HCT116 (cell line): ENCODE measurements around the gene KNDC1. TPM values are rescaled to one million over a fixed set of nuclear protein-coding genes. Genes with fewer than 3 reads are reported as not detected.

Experiments
- ATAC-seq: fragments of 200-7000 bp; cut with Tn5 transposase; 2 replicates; pipeline ENCODE4 v1.9.1; 2020; ENCODE audit warnings: mild to moderate bottlenecking, moderate library complexity
- BruUV-seq: library from RNA; stranded (reverse); fragments of 400-500 nt; replicated peaks from 2 replicates; lab custom pipeline; 2021; lab: Mats Ljungman, UMichigan
- CTCF ChIA-PET: fragments of 300-600 bp; sonication (Branson Sonifier 250); formaldehyde crosslinking; loops from one replicate; lab custom pipeline; 2021; ENCODE audit warnings: antibody characterized with exemption; lab: Charles Lee
- POLR2A ChIA-PET: fragments of 300-600, 350-600 bp; sonication (Branson Sonifier 250); formaldehyde crosslinking; loops from one replicate; lab custom pipeline; 2021; ENCODE audit warnings: antibody characterized with exemption; lab: Charles Lee
- RAD21 ChIA-PET, 2 experiments: fragments of 300-600 bp; sonication (Branson Sonifier 250); formaldehyde crosslinking; loops; one replicate each; lab custom pipeline; 2023; ENCODE audit warnings: low total read pairs in 2 of 2; ENCODE audit not compliant: uncharacterized antibody in 2 of 2, unreplicated experiment in 2 of 2, low non-redundant PET in 1 of 2; lab: Charles Lee
- DNase-seq: peaks from one replicate; pipeline ENCODE4 v3.0.0-alpha.2; 2010; ENCODE audit warnings: low read depth, low spot score
- H2AFZ ChIP-seq: fragments of 200-600 bp; shearing (Covaris generic), sonication (generic); 2 replicates; pipeline ENCODE4 v1.6.1; 2017; ENCODE audit warnings: low read depth, mixed run types, mixed read lengths, antibody characterized with exemption, low read length; ENCODE audit not compliant: poor library complexity, severe bottlenecking
- H3K27ac ChIP-seq: 2 replicates; pipeline ENCODE4 v1.5.1; 2012; ENCODE audit warnings: low read depth, low read length
- H3K27me3 ChIP-seq: fragments of 200-600 bp; sonication (generic); 2 replicates; pipeline ENCODE4 v1.6.1; 2016; ENCODE audit warnings: mixed run types, low read length, mixed read lengths; ENCODE audit not compliant: insufficient read depth
- H3K36me3 ChIP-seq, 2 experiments: fragments of 200-500 bp in 1 of 2; fragments of 200-600 bp in 1 of 2; sonication (Bioruptor generic) in 1 of 2; sonication (generic) in 1 of 2; 2 replicates each; pipeline versions ENCODE4 v1.5.1 to v1.6.1; 2014 to 2016; ENCODE audit warnings: low read length in 2 of 2, inconsistent platforms in 1 of 2, mixed read lengths in 1 of 2, mixed run types in 1 of 2; ENCODE audit not compliant: insufficient read depth in 2 of 2, control insufficient read depth in 1 of 2
- H3K4me1 ChIP-seq, 2 experiments: fragments of 200-600 bp in 1 of 2; sonication (generic) in 1 of 2; 2 replicates each; pipeline versions ENCODE4 v1.5.1 to v1.6.1; 2012 to 2017; ENCODE audit warnings: low read length in 2 of 2, inconsistent platforms in 1 of 2, mild to moderate bottlenecking in 1 of 2, mixed read lengths in 1 of 2, mixed run types in 1 of 2, moderate library complexity in 1 of 2; ENCODE audit not compliant: insufficient read depth in 2 of 2, control insufficient read depth in 1 of 2
- H3K4me2 ChIP-seq: fragments of 200-600 bp; sonication (generic); 2 replicates; pipeline ENCODE4 v1.6.1; 2017; ENCODE audit warnings: mixed run types, low read length, mixed read lengths
- H3K4me3 ChIP-seq, 2 experiments: fragments of 200-600 bp in 1 of 2; sonication (generic) in 1 of 2; replicated peaks in 1 of 2; 2 replicates each; pipeline ENCODE4 v1.5.1; 2011 to 2016; ENCODE audit warnings: low read length in 2 of 2, control low read depth in 1 of 2, low read depth in 1 of 2, mild to moderate bottlenecking in 1 of 2, mixed read lengths in 1 of 2, mixed run types in 1 of 2
- H3K79me2 ChIP-seq: fragments of 200-600 bp; sonication (generic); 2 replicates; pipeline ENCODE4 v1.6.1; 2017; ENCODE audit warnings: mild to moderate bottlenecking, mixed run types, low read length, moderate library complexity, mixed read lengths; ENCODE audit not compliant: insufficient read depth
- H3K9ac ChIP-seq: fragments of 200-600 bp; sonication (generic); 2 replicates; pipeline ENCODE4 v1.6.1; 2016; ENCODE audit warnings: low read length, mixed read lengths
- H3K9me2 ChIP-seq: fragments of 200-600 bp; sonication (generic), shearing (Covaris generic); 2 replicates; pipeline ENCODE4 v1.6.1; 2017; ENCODE audit warnings: mixed run types, mild to moderate bottlenecking, moderate library complexity; ENCODE audit not compliant: insufficient read depth
- H3K9me3 ChIP-seq, 2 experiments: fragments of 200-500 bp in 1 of 2; fragments of 200-600 bp in 1 of 2; sonication (Bioruptor generic) in 1 of 2; sonication (generic) in 1 of 2; 2 replicates each; pipeline ENCODE4 v1.6.1; 2014 to 2017; ENCODE audit warnings: low read length in 2 of 2, mixed read lengths in 2 of 2, inconsistent platforms in 1 of 2, low read depth in 1 of 2, mild to moderate bottlenecking in 1 of 2, mixed run types in 1 of 2, moderate library complexity in 1 of 2; ENCODE audit not compliant: control insufficient read depth in 1 of 2, insufficient read depth in 1 of 2
- H4K20me1 ChIP-seq: fragments of 200-600 bp; sonication (generic), shearing (Covaris generic); 2 replicates; pipeline ENCODE4 v1.6.1; 2017; ENCODE audit warnings: mixed run types, mild to moderate bottlenecking, moderate library complexity; ENCODE audit not compliant: insufficient read depth
- ATF3 ChIP-seq: IDR thresholded peaks from 2 replicates; pipeline ENCODE4 v1.6.1; 2012
- CEBPB ChIP-seq: IDR thresholded peaks from 2 replicates; pipeline ENCODE4 v1.6.1; 2012; ENCODE audit warnings: low read depth
- CTCF ChIP-seq, 3 experiments: fragments of 200-600 bp in 1 of 3; sonication (generic) in 1 of 3; IDR thresholded peaks in 2 of 3; conservative IDR thresholded peaks in 1 of 3; 2 replicates each; pipeline ENCODE4 v1.5.1; 2012 to 2017; ENCODE audit warnings: low read depth in 2 of 3, low read length in 2 of 3, antibody characterized with exemption in 1 of 3, borderline replicate concordance in 1 of 3, control low read depth in 1 of 3, mild to moderate bottlenecking in 1 of 3, mixed read lengths in 1 of 3, mixed run types in 1 of 3, moderate library complexity in 1 of 3; ENCODE audit not compliant: insufficient read depth in 1 of 3
- ELF1 ChIP-seq: IDR thresholded peaks from 2 replicates; pipeline ENCODE4 v1.6.1; 2012; ENCODE audit warnings: low read depth, borderline replicate concordance
- EZH2 ChIP-seq: fragments of 200-600 bp; sonication (generic); IDR thresholded peaks from 2 replicates; pipeline ENCODE4 v1.6.1; 2017; ENCODE audit warnings: antibody characterized with exemption, mixed run types
- MAX ChIP-seq: IDR thresholded peaks from 2 replicates; pipeline ENCODE4 v1.6.1; 2012
- POLR2A ChIP-seq: IDR thresholded peaks from 2 replicates; pipeline ENCODE4 v1.7.0; 2011; ENCODE audit warnings: borderline replicate concordance; ENCODE audit not compliant: insufficient read depth, insufficient read length; ENCODE audit errors: extremely low read depth
- POLR2AphosphoS5 ChIP-seq: IDR thresholded peaks from 2 replicates; pipeline ENCODE4 v1.6.1; 2011; ENCODE audit warnings: mild to moderate bottlenecking, low read depth, low read length, moderate library complexity
- RAD21 ChIP-seq: IDR thresholded peaks from 2 replicates; pipeline ENCODE4 v1.6.1; 2012; ENCODE audit warnings: low read depth, mild to moderate bottlenecking
- REST ChIP-seq: IDR thresholded peaks from 2 replicates; pipeline ENCODE4 v1.6.1; 2012; ENCODE audit warnings: low read depth
- SIN3A ChIP-seq: IDR thresholded peaks from 2 replicates; pipeline ENCODE4 v1.6.1; 2012; ENCODE audit warnings: low read depth
- SP1 ChIP-seq: IDR thresholded peaks from 2 replicates; pipeline ENCODE4 v1.6.1; 2012; ENCODE audit warnings: low read depth
- SRF ChIP-seq: IDR thresholded peaks from 2 replicates; pipeline ENCODE4 v1.6.1; 2012; ENCODE audit warnings: low read depth
- TCF7L2 ChIP-seq: IDR thresholded peaks from 2 replicates; pipeline ENCODE4 v1.7.0; 2011; ENCODE audit warnings: borderline replicate concordance, inconsistent platforms; ENCODE audit not compliant: insufficient read depth, insufficient read length; ENCODE audit errors: extremely low read depth
- YY1 ChIP-seq: IDR thresholded peaks from 2 replicates; pipeline ENCODE4 v1.6.1; 2011; ENCODE audit warnings: low read length, low read depth, moderate library complexity, mild to moderate bottlenecking; ENCODE audit not compliant: insufficient replicate concordance; ENCODE audit errors: extremely low read depth
- ZBTB33 ChIP-seq: IDR thresholded peaks from 2 replicates; pipeline ENCODE4 v1.6.1; 2011; ENCODE audit warnings: mild to moderate bottlenecking, low read length, moderate library complexity; ENCODE audit not compliant: insufficient replicate concordance; ENCODE audit errors: extremely low read depth
- ZFX ChIP-seq: fragments of 450-650 bp; IDR thresholded peaks from 2 replicates; pipeline ENCODE4 v1.6.1; 2017
- intact Hi-C: fragments of 100-400 bp; cut with micrococcal nuclease; formaldehyde crosslinking; loops from 2 replicates; pipeline ENCODE4 v1.10.0; 2022
- total RNA-seq: library from RNA; stranded (reverse); gene quantifications from one replicate; pipeline ENCODE4 v1.2.1, GENCODE V29; 2021; ENCODE audit not compliant: unreplicated experiment

KNDC1 gene
- total RNA-seq, 1 experiment from 2014 or later, result 3.6 TPM

- BruUV-seq, result no TSS peak
- Histone ChIP-seq H3K4me1 (peaks cover 0 to 5% of the 10 kb centered on the region in 2 experiments; a peak in 1 of 4 replicates), H3K36me3 (no peaks in the 10 kb centered on the region), H3K9ac (no peak overlapping the region), H3K9me3 (no peaks in the 10 kb centered on the region), H4K20me1 (no peaks in the 10 kb centered on the region), H3K4me2 (no peak overlapping the region), H3K4me3 (no peak overlapping the region), H3K27me3 (no peaks in the 10 kb centered on the region), H3K9me2 (no peaks in the 10 kb centered on the region), H3K27ac (no peak overlapping the region), H3K79me2 (no peaks in the 10 kb centered on the region), H2AFZ (no peak overlapping the region)
- ChIA-PET RAD21 (no interaction called here), POLR2A (no interaction called here), CTCF (no interaction called here)
- intact Hi-C loops, result no loop called here
- ATAC-seq, result no peak
- DNase-seq, result no peak
- TF ChIP-seq RAD21 (no peak), ZFX (no peak), YY1 (no peak), TCF7L2 (no peak), POLR2A (no peak), ATF3 (no peak), MAX (no peak), SRF (no peak), SIN3A (no peak), CEBPB (no peak), ZBTB33 (no peak), POLR2AphosphoS5 (no peak), REST (no peak), ELF1 (no peak), CTCF (IDR thresholded peaks at IDR 0.05 in 2 of 3, conservative IDR thresholded peaks at IDR 0.05 in 1 of 3; ENCODE audit: borderline replicate concordance in 1 of 3, insufficient read depth in 1 of 3, low read depth in 2 of 3, low read length in 2 of 3) (no peak), EZH2 (no peak), SP1 (no peak)
- TF ChIP-seq, all 23 proteins: peak for 0
Measured at GRCh38 chr10:133162910-133163856, 3.2 kb downstream of the KNDC1 start.
